Measurements from ENCODE around the gene AKNAD1.
A peak's percentile ranks its signal among the peaks of the same experiment; 100 is the strongest.

Gene AKNAD1

DNA sequence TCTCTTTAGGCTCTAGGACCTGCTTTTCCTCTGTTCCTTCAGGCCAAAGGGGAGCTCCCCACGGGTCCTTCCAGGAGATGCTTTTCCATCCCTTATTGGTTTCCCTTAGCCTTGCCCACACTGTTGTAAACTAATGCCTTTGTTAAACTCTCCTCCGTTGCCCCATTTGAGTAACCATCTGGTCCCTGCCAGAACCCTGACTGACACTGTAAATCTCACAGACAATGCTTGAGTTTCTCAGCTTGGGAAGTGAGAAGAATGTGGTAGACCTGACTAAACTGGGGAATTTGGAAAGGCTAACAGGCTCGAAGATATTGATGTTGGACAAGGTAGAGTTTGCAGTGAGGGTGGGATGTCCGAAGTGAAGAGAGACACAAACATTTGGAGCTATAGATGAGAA lies 11.4 kb downstream of the AKNAD1 start:
- H3K4me3 ChIP-seq (ENCODE audit: low read depth, low read length), result no peak overlapping the region
- H3K14ac ChIP-seq (ENCODE audit: low read length), result peak overlapping the region; percentile 81
- H2BK5ac ChIP-seq (ENCODE audit: low read depth, low read length, poor library complexity), result peak overlapping the region; percentile 90
- H3K23ac ChIP-seq (ENCODE audit: low read length), result no peak overlapping the region
- H3K9me3 ChIP-seq (ENCODE audit: insufficient read depth, low read depth, low read length), result no peaks in the 10 kb centered on the region
- peak overlapping the region; percentile 99 for H2BK12ac ChIP-seq (ENCODE audit: low read length)
- H3K27me3 ChIP-seq (ENCODE audit: insufficient read depth, low read length), result no peaks in the 10 kb centered on the region
- H3K4me1 ChIP-seq (ENCODE audit: control insufficient read depth in 1 of 2, insufficient read depth in 2 of 2, low read length in 2 of 2), result peaks cover 17 to 19% of the 10 kb centered on the region in 2 experiments
- peak in 1 of 2 donors; percentile 33 for DNase-seq
- no CpG with 5 or more reads among the region's 4 CpGs for WGBS (ENCODE audit: extremely low coverage, insufficient coverage, insufficient read length)
- no peak overlapping the region for H3K9ac ChIP-seq (ENCODE audit: low read length)
- H3K79me1 ChIP-seq (ENCODE audit: low read length), result peaks cover 20% of the 10 kb centered on the region
- peak overlapping the region; percentile 98 for H4K91ac ChIP-seq (ENCODE audit: low read depth, low read length)
- peak overlapping the region; percentile 95 for H3K18ac ChIP-seq (ENCODE audit: low read length)
- H2AK5ac ChIP-seq (ENCODE audit: low read length), result peak overlapping the region; percentile 55
- H4K12ac ChIP-seq (ENCODE audit: low read depth, low read length), result peak overlapping the region; percentile 51
- H3K36me3 ChIP-seq (ENCODE audit: control insufficient read depth in 1 of 2, insufficient read depth in 2 of 2, low read length in 2 of 2), result no peaks in the 10 kb centered on the region
- peak overlapping the region; percentile 42 for H3K4ac ChIP-seq (ENCODE audit: low read depth, low read length)
- H2BK120ac ChIP-seq (ENCODE audit: insufficient read depth, low read length, poor library complexity), result peak overlapping the region; percentile 83
- peaks cover 10% of the 10 kb centered on the region for H3K79me2 ChIP-seq (ENCODE audit: control insufficient read depth, insufficient read depth, low read length, poor library complexity)
- peak overlapping the region; percentile 77 for H2AFZ ChIP-seq (ENCODE audit: insufficient read depth, low read length, poor library complexity)
- H4K8ac ChIP-seq (ENCODE audit: low read depth, low read length), result peak overlapping the region; percentile 44
- H3K27ac ChIP-seq (ENCODE audit: low read depth, low read length), result peak overlapping the region; percentile 90
- H3K4me2 ChIP-seq (ENCODE audit: low read length), result no peak overlapping the region

DNA sequence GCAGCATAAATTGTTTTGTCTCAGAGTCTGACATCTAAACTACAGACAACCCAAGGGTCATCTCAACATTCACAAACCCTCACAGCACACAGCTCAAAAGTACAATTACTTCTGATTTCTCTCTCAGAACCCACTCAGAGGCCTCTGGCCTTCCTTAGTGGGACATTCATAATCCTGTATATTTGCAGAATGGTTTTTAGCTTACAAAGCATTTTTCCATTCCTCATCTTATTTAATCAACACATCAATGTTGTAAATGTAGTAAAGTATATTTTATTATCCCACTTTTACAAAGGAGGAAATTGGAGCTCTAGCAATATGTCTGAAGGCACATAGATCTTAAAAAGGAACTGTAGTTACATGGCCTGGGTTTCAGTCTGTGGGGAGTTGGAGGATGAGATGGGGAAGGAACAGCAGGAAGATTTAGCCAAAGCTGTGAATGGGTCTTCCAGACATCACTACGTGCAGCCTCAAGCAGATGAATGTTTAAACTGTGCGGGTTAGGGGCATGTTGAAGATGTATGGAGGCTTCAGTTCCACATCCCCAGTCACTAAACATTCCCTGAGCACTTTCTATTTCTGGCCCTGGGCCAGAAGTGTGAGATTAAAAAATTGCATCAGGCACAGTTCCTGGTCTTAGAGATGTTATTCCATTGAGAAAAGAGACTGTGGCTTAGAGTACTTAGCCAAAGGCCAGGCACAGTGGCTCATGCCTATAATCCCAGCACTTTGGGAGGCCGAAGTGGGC lies 13.3 kb downstream of the AKNAD1 start:
- Histone ChIP-seq H3K27me3 (ENCODE audit: insufficient read depth, low read length) (no peaks in the 10 kb centered on the region), H2AFZ (ENCODE audit: insufficient read depth, low read length, poor library complexity) (no peak overlapping the region), H3K27ac (ENCODE audit: low read depth, low read length) (no peak overlapping the region), H3K4me1 (ENCODE audit: control insufficient read depth in 1 of 2, insufficient read depth in 2 of 2, low read length in 2 of 2) (peaks cover 17 to 19% of the 10 kb centered on the region in 2 experiments), H2BK120ac (ENCODE audit: insufficient read depth, low read length, poor library complexity) (peak overlapping the region; percentile 4), H3K4ac (ENCODE audit: low read depth, low read length) (peak overlapping the region; percentile 37), H3K79me2 (ENCODE audit: control insufficient read depth, insufficient read depth, low read length, poor library complexity) (peaks cover 10% of the 10 kb centered on the region), H3K23ac (ENCODE audit: low read length) (no peak overlapping the region), H3K18ac (ENCODE audit: low read length) (no peak overlapping the region), H3K36me3 (ENCODE audit: control insufficient read depth in 1 of 2, insufficient read depth in 2 of 2, low read length in 2 of 2) (no peaks in the 10 kb centered on the region), H3K79me1 (ENCODE audit: low read length) (peaks cover 20% of the 10 kb centered on the region), H4K8ac (ENCODE audit: low read depth, low read length) (no peak overlapping the region), H3K14ac (ENCODE audit: low read length) (no peak overlapping the region), H3K9ac (ENCODE audit: low read length) (no peak overlapping the region), H2AK5ac (ENCODE audit: low read length) (no peak overlapping the region), H3K9me3 (ENCODE audit: insufficient read depth, low read depth, low read length) (no peaks in the 10 kb centered on the region), H2BK5ac (ENCODE audit: low read depth, low read length, poor library complexity) (peak overlapping the region; percentile 2), H4K91ac (ENCODE audit: low read depth, low read length) (no peak overlapping the region), H3K4me3 (ENCODE audit: low read depth, low read length) (no peak overlapping the region), H3K4me2 (ENCODE audit: low read length) (no peak overlapping the region), H2BK12ac (ENCODE audit: low read length) (no peak overlapping the region), H4K12ac (ENCODE audit: low read depth, low read length) (no peak overlapping the region)
- peak in 1 of 2 donors; percentile 17 for DNase-seq
- no CpG with 5 or more reads among the region's 3 CpGs for WGBS (ENCODE audit: extremely low coverage, insufficient coverage, insufficient read length)

- Histone ChIP-seq H3K27ac (ENCODE audit: low read depth, low read length) (no peak overlapping the region), H4K8ac (ENCODE audit: low read depth, low read length) (no peak overlapping the region), H2AK5ac (ENCODE audit: low read length) (peak overlapping the region; percentile 66), H3K23ac (ENCODE audit: low read length) (no peak overlapping the region), H3K36me3 (ENCODE audit: control insufficient read depth in 1 of 2, insufficient read depth in 2 of 2, low read length in 2 of 2) (no peaks in the 10 kb centered on the region), H3K79me2 (ENCODE audit: control insufficient read depth, insufficient read depth, low read length, poor library complexity) (peaks cover 10% of the 10 kb centered on the region), H3K4me3 (ENCODE audit: low read depth, low read length) (no peak overlapping the region), H3K4ac (ENCODE audit: low read depth, low read length) (no peak overlapping the region), H4K91ac (ENCODE audit: low read depth, low read length) (no peak overlapping the region), H2AFZ (ENCODE audit: insufficient read depth, low read length, poor library complexity) (no peak overlapping the region), H3K27me3 (ENCODE audit: insufficient read depth, low read length) (no peaks in the 10 kb centered on the region), H2BK5ac (ENCODE audit: low read depth, low read length, poor library complexity) (no peak overlapping the region), H3K14ac (ENCODE audit: low read length) (no peak overlapping the region), H3K4me1 (ENCODE audit: control insufficient read depth in 1 of 2, insufficient read depth in 2 of 2, low read length in 2 of 2) (peaks cover 17 to 19% of the 10 kb centered on the region in 2 experiments), H3K4me2 (ENCODE audit: low read length) (no peak overlapping the region), H3K9me3 (ENCODE audit: insufficient read depth, low read depth, low read length) (no peaks in the 10 kb centered on the region), H2BK120ac (ENCODE audit: insufficient read depth, low read length, poor library complexity) (no peak overlapping the region), H3K79me1 (ENCODE audit: low read length) (peaks cover 20% of the 10 kb centered on the region), H3K9ac (ENCODE audit: low read length) (no peak overlapping the region), H3K18ac (ENCODE audit: low read length) (no peak overlapping the region), H4K12ac (ENCODE audit: low read depth, low read length) (no peak overlapping the region), H2BK12ac (ENCODE audit: low read length) (peak overlapping the region; percentile 9)
- DNase-seq, result no peak
- WGBS (ENCODE audit: extremely low coverage, insufficient coverage, insufficient read length), result no CpG with 5 or more reads among the region's 3 CpGs
Measured at GRCh38 chr1:108842525-108843181, 14.2 kb downstream of the AKNAD1 start.

DNA sequence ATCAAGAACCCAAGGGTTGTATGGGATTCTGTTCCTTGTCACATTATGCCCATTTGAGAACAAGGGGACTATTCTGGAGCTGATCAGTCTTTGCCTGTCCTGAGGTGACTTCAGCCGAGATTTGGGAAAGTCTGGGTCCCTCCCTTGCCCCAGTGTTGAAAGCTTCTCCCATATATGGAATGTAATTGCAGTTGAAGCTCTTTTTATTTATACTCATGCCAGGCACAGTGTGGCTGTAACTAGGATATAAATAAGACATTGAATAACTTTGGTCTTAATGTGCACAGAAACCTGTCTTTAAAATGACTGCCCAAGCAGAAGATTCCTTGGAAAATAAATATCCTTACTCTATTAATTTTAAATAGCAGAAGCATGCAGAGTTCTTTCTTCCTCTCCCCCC lies 15.2 kb downstream of the AKNAD1 start:
- Histone ChIP-seq H3K36me3 (ENCODE audit: control insufficient read depth in 1 of 2, insufficient read depth in 2 of 2, low read length in 2 of 2) (no peaks in the 10 kb centered on the region), H2AFZ (ENCODE audit: insufficient read depth, low read length, poor library complexity) (no peak overlapping the region), H4K12ac (ENCODE audit: low read depth, low read length) (no peak overlapping the region), H4K91ac (ENCODE audit: low read depth, low read length) (no peak overlapping the region), H3K4me3 (ENCODE audit: low read depth, low read length) (no peak overlapping the region), H3K4me1 (ENCODE audit: control insufficient read depth in 1 of 2, insufficient read depth in 2 of 2, low read length in 2 of 2) (peaks cover 12% of the 10 kb centered on the region in 2 experiments), H2BK120ac (ENCODE audit: insufficient read depth, low read length, poor library complexity) (no peak overlapping the region), H3K18ac (ENCODE audit: low read length) (no peak overlapping the region), H3K23ac (ENCODE audit: low read length) (no peak overlapping the region), H3K14ac (ENCODE audit: low read length) (no peak overlapping the region), H3K9me3 (ENCODE audit: insufficient read depth, low read depth, low read length) (no peaks in the 10 kb centered on the region), H3K27ac (ENCODE audit: low read depth, low read length) (no peak overlapping the region), H3K9ac (ENCODE audit: low read length) (no peak overlapping the region), H3K79me2 (ENCODE audit: control insufficient read depth, insufficient read depth, low read length, poor library complexity) (peaks cover 7% of the 10 kb centered on the region), H3K4ac (ENCODE audit: low read depth, low read length) (no peak overlapping the region), H2BK5ac (ENCODE audit: low read depth, low read length, poor library complexity) (no peak overlapping the region), H3K79me1 (ENCODE audit: low read length) (peaks cover 17% of the 10 kb centered on the region), H4K8ac (ENCODE audit: low read depth, low read length) (no peak overlapping the region), H2AK5ac (ENCODE audit: low read length) (no peak overlapping the region), H3K4me2 (ENCODE audit: low read length) (no peak overlapping the region), H3K27me3 (ENCODE audit: insufficient read depth, low read length) (no peaks in the 10 kb centered on the region), H2BK12ac (ENCODE audit: low read length) (no peak overlapping the region)
- WGBS (ENCODE audit: extremely low coverage, insufficient coverage, insufficient read length), result no CpG with 5 or more reads among the region's 1 CpG
- no peak for DNase-seq
